Neural cell (in vitro differentiated cells): ENCODE data around the gene RAD51B. TPM values are rescaled to one million over a fixed set of nuclear protein-coding genes. Genes with fewer than 3 reads are reported as not detected.

Experiments
- H2AFZ ChIP-seq: fragments of 200-600, 300-800 bp; sonication (generic), shearing (Covaris generic); 2 replicates; pipeline ENCODE4 v1.6.0; 2014; ENCODE audit warnings: low read depth, mild to moderate bottlenecking, antibody characterized with exemption, low read length, moderate library complexity
- H3F3A ChIP-seq: fragments of 200-600 bp; shearing (Covaris generic); 2 replicates; pipeline ENCODE4 v1.6.1; 2016; ENCODE audit warnings: mild to moderate bottlenecking, moderate library complexity, mixed read lengths, antibody characterized with exemption, low read length; ENCODE audit not compliant: insufficient read depth, poor library complexity, severe bottlenecking
- H3K27ac ChIP-seq: fragments of 200-600, 300-800 bp; sonication (generic), shearing (Covaris generic); 2 replicates; pipeline ENCODE4 v1.5.1; 2014; ENCODE audit warnings: mild to moderate bottlenecking, low read length, moderate library complexity
- H3K27me3 ChIP-seq: fragments of 300-800, 200-600 bp; sonication (generic), shearing (Covaris generic); 2 replicates; pipeline ENCODE4 v1.6.0; 2014; ENCODE audit warnings: mild to moderate bottlenecking, low read depth, low read length, moderate library complexity; ENCODE audit not compliant: insufficient read depth
- H3K36me3 ChIP-seq: fragments of 300-800, 200-600 bp; sonication (generic), shearing (Covaris generic); 2 replicates; pipeline ENCODE4 v1.5.1; 2014; ENCODE audit warnings: mild to moderate bottlenecking, antibody characterized with exemption, low read length, moderate library complexity; ENCODE audit not compliant: insufficient read depth
- H3K4me2 ChIP-seq: fragments of 300-800, 200-600 bp; sonication (generic), shearing (Covaris generic); 2 replicates; pipeline ENCODE4 v1.6.0; 2014; ENCODE audit warnings: mild to moderate bottlenecking, low read length
- H3K4me3 ChIP-seq: fragments of 300-800, 200-600 bp; sonication (generic), shearing (Covaris generic); 2 replicates; pipeline ENCODE4 v1.5.1; 2014; ENCODE audit warnings: mild to moderate bottlenecking, low read length, moderate library complexity
- H3K79me2 ChIP-seq: fragments of 200-600 bp; shearing (Covaris generic); replicated peaks from 2 replicates; pipeline ENCODE4 v1.6.0; 2014; ENCODE audit warnings: mild to moderate bottlenecking, low read length, moderate library complexity; ENCODE audit not compliant: insufficient read depth
- H3K9ac ChIP-seq: fragments of 300-800, 200-600 bp; sonication (generic), shearing (Covaris generic); 2 replicates; pipeline ENCODE4 v1.6.1; 2016; ENCODE audit warnings: mild to moderate bottlenecking, low read length, mixed read lengths
- H3K9me2 ChIP-seq: fragments of 200-600 bp; shearing (Covaris generic); 2 replicates; pipeline ENCODE4 v1.6.1; 2016; ENCODE audit warnings: mild to moderate bottlenecking, low read length, mixed read lengths; ENCODE audit not compliant: insufficient read depth
- H3K9me3 ChIP-seq: fragments of 200-600, 300-800 bp; sonication (generic), shearing (Covaris generic); 2 replicates; pipeline ENCODE4 v1.6.1; 2016; ENCODE audit warnings: mild to moderate bottlenecking, mixed run types, low read length, moderate library complexity, mixed read lengths
- H4K20me1 ChIP-seq: fragments of 200-600 bp; shearing (Covaris generic); 2 replicates; pipeline ENCODE4 v1.6.1; 2016; ENCODE audit warnings: mild to moderate bottlenecking, mixed run types; ENCODE audit not compliant: insufficient read depth
- CTCF ChIP-seq: fragments of 450-650 bp; IDR thresholded peaks from 2 replicates; pipeline ENCODE4 v1.5.1; 2014; ENCODE audit warnings: antibody characterized with exemption, mild to moderate bottlenecking, moderate library complexity; ENCODE audit not compliant: poor library complexity, severe bottlenecking
- EP300 ChIP-seq: fragments of 450-650 bp; conservative IDR thresholded peaks from 2 replicates; pipeline ENCODE4 v1.6.1; 2014; ENCODE audit warnings: antibody characterized with exemption, mild to moderate bottlenecking, moderate library complexity; ENCODE audit not compliant: poor library complexity, severe bottlenecking
- EZH2 ChIP-seq: fragments of 200-600, 300-800 bp; shearing (Covaris generic), sonication (generic); IDR thresholded peaks from 2 replicates; pipeline ENCODE4 v1.6.1; 2014; ENCODE audit warnings: antibody characterized with exemption, low read length, borderline replicate concordance, mild to moderate bottlenecking; ENCODE audit not compliant: insufficient read depth, poor library complexity, severe bottlenecking
- MXI1 ChIP-seq: fragments of 450-650 bp; conservative IDR thresholded peaks from 2 replicates; pipeline ENCODE4 v1.6.1; 2014; ENCODE audit warnings: antibody characterized with exemption, mild to moderate bottlenecking; ENCODE audit not compliant: poor library complexity, severe bottlenecking
- POLR2AphosphoS5 ChIP-seq: IDR thresholded peaks from 2 replicates; pipeline ENCODE4 v1.6.1; 2012
- RAD21 ChIP-seq: fragments of 450-650 bp; conservative IDR thresholded peaks from 2 replicates; pipeline ENCODE4 v1.6.1; 2014; ENCODE audit warnings: antibody characterized with exemption, mild to moderate bottlenecking, moderate library complexity
- REST ChIP-seq: IDR thresholded peaks from 2 replicates; pipeline ENCODE4 v1.6.1; 2012; ENCODE audit warnings: borderline replicate concordance
- TAF1 ChIP-seq: IDR thresholded peaks from 2 replicates; pipeline ENCODE4 v1.6.1; 2012; ENCODE audit warnings: low read depth
- polyA plus RNA-seq: library from polyadenylated mRNA; depleted of rRNA; stranded (reverse); fragments of >200 nt; gene quantifications from 2 replicates; pipeline ENCODE4 v1.2.3, GENCODE V29; 2014

The RAD51B gene
- polyA plus RNA-seq, 1 donor from 2014 or later = 3.1 TPM

- H4K20me1 ChIP-seq = no peaks in the 10 kb centered on the region
- H3K36me3 ChIP-seq = no peaks in the 10 kb centered on the region
- no peak overlapping the region for H3K27ac ChIP-seq
- no peak overlapping the region for H3K4me3 ChIP-seq
- no peaks in the 10 kb centered on the region for H3K9me2 ChIP-seq
- H3K4me2 ChIP-seq = no peak overlapping the region
- H3K27me3 ChIP-seq = no peaks in the 10 kb centered on the region
- TF ChIP-seq RAD21 (no peak), EP300 (no peak)
- no peaks in the 10 kb centered on the region for H3F3A ChIP-seq
- no peak overlapping the region for H3K9ac ChIP-seq
- no peaks in the 10 kb centered on the region for H3K9me3 ChIP-seq
- H3K79me2 ChIP-seq = no peaks in the 10 kb centered on the region
- H2AFZ ChIP-seq = no peak overlapping the region
These were observed 786.6 kb downstream of the RAD51B start for GRCh38 chr14:68606176-68606575.

- no peaks in the 10 kb centered on the region for H4K20me1 ChIP-seq
- H3K9me3 ChIP-seq = no peaks in the 10 kb centered on the region
- no peak overlapping the region for H2AFZ ChIP-seq
- H3K27ac ChIP-seq = no peak overlapping the region
- no peaks in the 10 kb centered on the region for H3K36me3 ChIP-seq
- H3K4me2 ChIP-seq = no peak overlapping the region
- no peaks in the 10 kb centered on the region for H3K9me2 ChIP-seq
- H3K27me3 ChIP-seq = no peaks in the 10 kb centered on the region
- no peaks in the 10 kb centered on the region for H3F3A ChIP-seq
- no peaks in the 10 kb centered on the region for H3K79me2 ChIP-seq
- H3K9ac ChIP-seq = no peak overlapping the region
- H3K4me3 ChIP-seq = no peak overlapping the region
- TF ChIP-seq MXI1 = no peak
- no peak for TF ChIP-seq CTCF
These were observed 787.1 kb downstream of the RAD51B start for GRCh38 chr14:68606644-68607043.

GRCh38 chr14:68607081-68607866 lies 787.7 kb downstream of the RAD51B start:
- Histone ChIP-seq H3K9me2 (no peaks in the 10 kb centered on the region), H3F3A (no peaks in the 10 kb centered on the region), H3K27me3 (no peaks in the 10 kb centered on the region), H3K79me2 (no peaks in the 10 kb centered on the region), H3K9me3 (no peaks in the 10 kb centered on the region), H3K4me3 (no peak overlapping the region), H3K36me3 (no peaks in the 10 kb centered on the region), H4K20me1 (no peaks in the 10 kb centered on the region), H3K9ac (no peak overlapping the region), H2AFZ (no peak overlapping the region), H3K27ac (no peak overlapping the region), H3K4me2 (no peak overlapping the region)
- TF ChIP-seq EZH2 (no peak), RAD21 (no peak), MXI1 (no peak), REST (no peak), CTCF (no peak), TAF1 (no peak), POLR2AphosphoS5 (no peak), EP300 (no peak)
